ENCODE results near the gene FOXJ1.

The FOXJ1 gene

DNA sequence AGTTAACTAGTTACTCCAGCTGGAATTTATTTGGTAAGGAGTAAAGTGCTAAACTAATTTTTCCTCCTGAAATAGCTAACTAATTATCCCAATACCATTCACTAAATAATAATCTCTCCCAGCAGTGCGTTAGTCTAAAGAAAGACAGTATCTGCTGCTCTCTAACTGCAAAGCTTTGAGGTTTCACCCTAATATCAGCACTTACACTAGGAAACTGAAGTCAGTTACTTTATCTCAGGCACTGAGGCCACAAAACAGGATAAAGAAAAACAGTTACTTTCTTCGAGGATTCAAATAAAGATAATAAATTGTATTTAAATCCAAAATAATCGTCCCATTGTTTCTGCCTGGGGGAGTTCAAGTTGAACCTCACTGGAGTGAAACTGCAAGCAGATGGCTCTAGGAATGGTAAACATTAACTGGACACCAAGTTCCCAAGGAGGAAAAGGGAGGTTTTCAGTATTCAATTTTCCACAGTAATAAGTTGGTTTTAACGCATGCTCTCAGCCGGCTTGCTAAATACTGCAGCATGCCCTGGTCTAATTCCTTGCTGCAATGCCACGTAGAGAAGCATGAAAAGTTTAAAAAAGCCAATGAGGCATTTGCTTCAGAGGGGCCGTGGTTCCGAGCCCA lies 20.0 kb upstream of the FOXJ1 start:
- DNase-seq (ENCODE audit: low spot score): no peak

DNA sequence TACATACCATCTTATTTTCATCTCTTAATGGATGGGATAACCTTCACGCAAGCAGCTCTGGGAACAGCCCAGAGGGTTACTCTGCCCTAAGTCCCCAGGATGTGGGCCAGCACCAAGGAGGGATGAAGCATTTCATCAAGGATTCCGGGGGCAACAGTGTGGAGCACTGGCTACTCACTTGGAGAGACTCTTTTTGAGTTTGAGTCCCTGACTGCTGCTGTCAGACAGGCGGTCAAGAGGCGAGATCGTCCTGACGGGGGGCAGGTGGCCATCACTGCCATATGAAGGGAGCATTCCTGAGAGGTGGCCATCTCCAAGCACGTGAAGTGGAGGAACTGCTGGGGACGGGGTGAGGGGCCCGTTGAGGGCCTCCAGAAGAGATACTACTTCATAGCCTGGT lies 18.1 kb upstream of the FOXJ1 start:
- DNase-seq (ENCODE audit: low spot score): no peak

DNA sequence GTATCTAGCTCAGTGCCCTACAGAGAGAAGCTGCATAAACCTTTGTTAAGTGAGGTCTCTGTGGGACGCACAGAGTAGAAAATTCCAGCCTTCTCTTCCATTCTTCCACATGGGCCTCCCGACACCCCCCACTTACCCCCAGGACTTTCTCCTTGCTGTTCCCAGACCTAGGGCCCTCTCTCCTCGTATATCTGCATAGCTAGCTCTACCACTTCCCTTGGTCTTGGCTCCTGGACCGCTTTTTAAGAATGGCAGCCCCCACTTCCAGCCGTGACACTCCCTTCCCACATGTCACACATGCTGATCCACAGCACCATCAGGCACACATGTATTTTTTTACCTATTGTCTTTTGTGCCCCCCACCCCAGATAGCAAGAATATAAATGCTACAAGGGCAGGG lies 16.7 kb upstream of the FOXJ1 start:
- no peak for DNase-seq (ENCODE audit: low spot score)

DNA sequence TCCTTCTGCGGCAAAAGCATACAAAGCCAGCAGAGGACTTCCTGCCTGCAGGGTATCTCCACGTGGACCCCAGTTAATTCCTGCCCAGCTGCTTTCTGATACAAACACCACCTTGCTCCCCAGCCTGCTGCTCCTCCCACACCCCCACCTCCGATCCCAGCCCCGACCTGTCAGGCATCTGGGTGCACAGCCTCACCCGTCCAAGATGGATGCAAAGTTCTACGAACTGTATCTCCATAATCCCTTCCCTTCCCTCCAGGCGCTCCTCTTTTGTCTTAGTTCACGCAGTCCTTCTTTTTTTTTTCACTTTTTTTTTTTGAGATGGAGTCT lies 15.6 kb upstream of the FOXJ1 start:
- DNase-seq (ENCODE audit: low spot score): no peak

DNA sequence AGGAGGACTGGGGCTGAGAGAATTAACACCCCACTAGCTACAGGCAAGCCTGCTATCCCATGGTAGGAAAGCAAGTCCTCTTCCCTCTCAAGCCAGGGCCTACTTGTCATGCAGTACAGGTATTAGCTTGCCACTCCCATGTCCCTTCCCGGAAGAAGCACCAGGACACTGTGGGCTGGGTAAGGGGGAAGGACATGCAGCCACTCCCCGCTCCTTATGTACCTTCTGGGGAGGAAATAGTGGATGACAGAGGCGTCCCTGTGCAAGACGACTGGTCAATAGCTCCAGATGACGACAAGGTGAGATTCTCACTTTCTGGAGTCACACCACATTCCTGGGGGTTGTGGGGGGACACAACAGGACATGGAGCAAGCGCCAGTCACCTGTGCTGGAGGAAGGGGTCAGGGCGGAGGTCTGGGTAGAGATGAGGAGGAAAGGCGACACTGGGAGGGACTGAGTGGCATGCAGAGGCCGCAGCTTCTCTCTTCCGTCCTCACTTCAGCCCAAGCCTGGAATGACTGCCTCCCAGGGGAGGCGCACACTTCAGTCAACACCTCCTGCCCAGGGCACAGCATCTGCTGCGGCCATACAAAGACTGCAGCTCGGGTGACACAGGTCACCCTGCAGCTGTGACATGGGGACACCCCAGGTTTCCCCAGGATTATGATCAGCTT lies 15.1 kb upstream of the FOXJ1 start:
- no peak for DNase-seq (ENCODE audit: low spot score)

DNA sequence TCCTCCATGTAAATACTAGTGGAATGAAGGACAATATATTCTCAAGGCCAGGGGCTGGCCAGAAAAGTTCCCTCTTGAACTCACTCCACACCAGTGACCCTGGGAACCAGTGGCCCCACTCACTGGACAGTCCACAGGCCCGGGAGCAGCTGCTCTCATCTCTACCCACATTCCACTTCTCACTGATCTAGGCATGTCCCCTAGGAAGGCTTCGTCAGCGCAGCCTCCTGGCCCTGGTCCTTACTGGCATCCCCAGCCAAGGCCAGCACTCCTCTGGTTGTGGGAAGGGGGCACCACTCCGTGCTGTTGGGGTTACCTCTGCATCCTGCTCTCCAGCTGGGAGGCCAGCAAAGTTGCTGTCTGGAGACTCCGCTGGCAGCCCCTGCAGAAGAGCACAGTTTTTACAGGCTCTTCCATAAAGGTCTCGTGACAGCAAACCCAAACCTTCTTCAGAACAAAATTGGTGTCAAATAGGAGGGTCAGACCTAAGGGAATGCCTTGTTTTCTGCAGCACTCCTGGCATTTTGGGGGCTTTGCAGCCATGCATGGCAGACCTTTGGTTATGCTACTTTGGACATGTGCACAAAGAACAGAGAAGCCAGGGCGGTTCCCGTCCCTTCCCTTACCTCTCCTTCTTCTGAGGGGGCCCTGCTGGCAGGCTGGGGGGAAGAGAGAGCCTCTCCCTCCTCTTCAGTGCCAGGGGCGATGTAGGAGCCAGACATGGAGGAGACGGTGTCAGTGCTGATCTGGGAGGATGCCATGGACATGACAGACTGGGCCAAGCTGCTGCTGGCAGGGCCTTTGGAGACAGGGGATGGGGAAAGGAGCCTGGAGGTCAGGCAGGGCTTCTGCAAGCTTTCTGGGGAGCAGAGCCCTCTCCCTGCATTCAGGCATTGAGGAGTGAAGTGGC lies 14.1 kb upstream of the FOXJ1 start:
- DNase-seq (ENCODE audit: low spot score): peak; percentile 63

DNA sequence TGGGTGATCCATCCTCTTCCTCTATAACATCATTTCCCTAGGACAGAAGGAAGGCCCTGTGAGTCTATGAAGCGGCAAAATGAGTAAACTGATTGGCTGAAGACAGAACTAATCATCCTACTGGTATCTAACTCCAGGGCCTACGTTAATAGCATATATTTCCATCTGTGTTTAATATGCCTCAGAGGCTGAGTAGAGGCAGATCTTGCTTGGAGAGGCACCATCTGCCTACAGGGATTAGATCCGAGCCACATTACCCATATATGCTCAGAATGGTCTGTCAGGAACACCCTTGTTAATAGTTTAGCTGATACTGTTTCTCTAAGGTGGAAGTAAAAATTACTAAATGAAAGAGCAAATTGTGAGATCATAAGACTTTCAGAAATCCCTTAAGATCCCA lies 13.2 kb upstream of the FOXJ1 start:
- no peak for DNase-seq (ENCODE audit: low spot score)

DNA sequence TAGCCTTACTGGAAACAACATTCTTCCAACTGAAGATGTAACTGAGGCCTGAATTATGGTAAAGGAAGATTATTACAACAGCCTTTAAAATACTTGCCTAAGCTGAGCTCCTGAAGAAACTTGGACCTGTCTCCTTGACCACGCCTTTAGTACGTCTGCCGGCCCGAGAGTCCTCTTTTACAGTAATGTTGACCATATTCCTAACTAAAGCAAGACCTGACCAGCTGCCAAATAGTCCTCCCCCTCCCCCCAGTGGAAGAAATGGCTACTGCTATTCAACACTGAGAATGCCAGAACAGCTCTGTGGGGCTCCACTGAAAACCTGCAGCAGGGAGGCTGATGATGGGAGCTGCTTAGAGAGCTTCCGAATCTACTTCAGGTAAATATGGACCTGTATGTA lies 12.6 kb upstream of the FOXJ1 start:
- peak; percentile 67 for DNase-seq (ENCODE audit: low spot score)

DNA sequence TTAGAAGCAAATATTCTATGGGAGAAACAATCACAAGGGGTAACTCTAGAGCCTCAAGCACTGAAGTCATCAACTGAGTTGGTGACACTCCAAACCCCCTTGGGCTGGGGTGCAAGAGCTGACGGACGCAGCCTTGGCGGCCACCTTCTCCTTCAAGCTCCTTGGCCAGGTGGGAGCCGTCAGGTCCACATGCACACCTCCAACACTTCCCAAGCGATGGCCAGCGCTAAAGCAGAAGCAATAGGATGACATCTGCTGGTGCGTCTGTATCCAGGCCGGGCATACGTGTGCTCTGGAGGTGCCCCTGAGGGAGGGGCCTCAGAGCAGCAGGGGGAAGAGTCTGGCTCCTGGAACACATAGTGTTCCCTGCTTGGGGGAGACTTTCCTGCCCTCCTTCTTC lies 12.2 kb upstream of the FOXJ1 start:
- DNase-seq (ENCODE audit: low spot score): no peak

DNA sequence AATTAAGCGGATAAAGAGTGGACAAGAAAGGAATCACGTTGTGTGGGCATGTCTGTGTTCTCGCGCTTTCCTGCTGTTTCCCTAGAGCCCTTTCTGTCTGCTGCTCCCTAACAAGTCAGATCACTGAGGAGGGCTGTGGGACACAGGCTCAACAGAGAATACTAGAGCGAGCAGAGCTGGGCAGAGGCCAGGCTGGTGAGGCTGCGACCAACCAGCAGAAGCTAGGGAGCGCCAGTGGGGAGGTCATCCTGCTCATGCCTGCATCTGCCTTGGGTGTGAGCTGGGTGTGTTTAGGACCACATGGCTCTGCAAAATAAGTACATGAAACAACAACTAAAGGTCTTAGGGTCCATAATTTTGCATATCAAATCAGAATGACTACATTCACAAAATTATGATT lies 11.5 kb upstream of the FOXJ1 start:
- DNase-seq (ENCODE audit: low spot score): no peak

DNA sequence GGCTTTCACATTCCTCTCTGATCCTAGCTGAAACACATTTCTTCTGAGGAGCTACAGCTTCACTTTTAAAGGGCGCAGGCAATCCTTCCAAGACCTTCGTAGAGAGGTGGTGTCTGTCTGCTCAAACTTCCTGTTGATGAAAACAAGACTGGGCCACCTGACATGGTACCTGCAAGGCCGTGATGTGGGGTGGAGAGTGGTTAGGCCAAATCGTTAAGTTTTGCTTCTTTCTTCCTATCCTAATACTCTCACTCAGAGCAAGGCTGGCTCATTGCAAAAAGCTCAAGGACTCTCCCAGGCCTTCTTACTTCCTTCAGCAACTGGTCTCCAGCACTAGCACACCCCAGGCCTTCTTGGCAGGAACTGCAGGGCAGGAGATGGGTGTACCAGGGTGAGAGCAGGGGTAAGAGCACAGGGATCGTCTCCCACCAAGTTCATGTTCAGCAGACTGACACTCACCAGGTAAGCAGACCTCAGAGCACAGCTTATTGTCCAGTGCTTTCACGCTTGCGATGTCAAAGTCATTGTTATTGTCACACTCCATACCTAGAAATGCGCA lies 10.9 kb upstream of the FOXJ1 start:
- no peak for DNase-seq (ENCODE audit: low spot score)

DNA sequence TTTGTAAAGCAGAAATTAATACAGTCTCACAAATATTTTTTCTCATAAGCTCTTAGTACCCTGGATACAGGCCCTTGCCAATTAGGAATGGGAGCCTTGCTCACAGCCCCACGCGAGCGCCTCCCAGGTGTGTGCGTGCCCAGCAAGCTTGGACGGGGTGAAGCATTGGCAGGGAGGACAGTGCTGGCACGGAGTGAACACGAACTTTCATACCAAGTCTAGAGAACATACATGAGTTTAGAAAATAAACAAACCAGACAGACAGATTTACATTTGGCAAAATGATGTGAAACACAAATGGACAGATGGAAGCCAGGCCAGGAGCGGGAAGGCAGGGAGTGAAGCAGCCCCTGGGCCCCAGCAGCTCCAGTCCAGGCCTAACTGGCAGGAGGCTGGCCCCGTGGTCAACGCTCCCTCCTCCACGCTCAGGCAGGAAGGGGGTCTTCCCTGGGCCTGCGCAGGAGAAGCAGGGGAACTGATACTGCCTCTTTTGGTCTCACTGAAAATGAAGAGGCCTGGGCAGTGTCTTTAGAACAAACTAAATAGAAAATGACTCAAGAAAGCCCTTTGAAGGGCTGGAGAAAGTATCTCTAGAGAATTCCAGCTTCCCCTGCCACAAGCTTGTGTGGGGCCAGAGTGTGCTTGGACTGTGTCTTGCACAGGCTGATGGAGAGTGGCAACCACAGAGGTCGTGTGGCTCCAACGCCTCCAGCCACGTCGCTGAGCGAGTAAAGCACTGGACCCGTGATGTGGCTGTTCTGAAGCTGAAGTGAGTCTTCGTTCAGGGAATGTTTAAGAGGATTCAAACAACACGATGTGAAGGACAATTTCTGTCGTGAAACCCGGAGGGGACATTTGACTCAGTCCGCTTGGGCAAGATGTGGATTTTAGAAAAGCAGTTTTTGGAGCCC lies 9.9 kb upstream of the FOXJ1 start:
- DNase-seq (ENCODE audit: low spot score): no peak

DNA sequence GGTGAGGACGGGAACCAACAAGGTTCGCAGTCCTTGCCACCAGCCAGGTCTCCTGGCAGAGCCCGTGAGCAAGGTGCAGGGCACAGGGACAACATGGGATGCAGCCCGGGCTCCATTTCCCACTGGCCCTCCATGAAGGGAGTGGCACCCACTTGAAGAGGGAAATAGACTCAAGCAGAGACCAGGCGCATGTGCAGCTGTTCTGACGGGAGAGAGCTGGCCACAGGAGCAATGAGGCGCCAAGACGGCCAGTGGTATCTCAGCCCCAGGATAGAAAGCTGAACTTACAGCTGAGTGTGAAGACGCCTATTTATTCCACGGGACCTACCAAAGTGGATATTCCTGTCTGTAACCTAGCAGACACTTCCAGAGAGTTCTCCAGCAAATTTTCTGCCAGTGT lies 8.2 kb upstream of the FOXJ1 start:
- no peak for DNase-seq (ENCODE audit: low spot score)

DNA sequence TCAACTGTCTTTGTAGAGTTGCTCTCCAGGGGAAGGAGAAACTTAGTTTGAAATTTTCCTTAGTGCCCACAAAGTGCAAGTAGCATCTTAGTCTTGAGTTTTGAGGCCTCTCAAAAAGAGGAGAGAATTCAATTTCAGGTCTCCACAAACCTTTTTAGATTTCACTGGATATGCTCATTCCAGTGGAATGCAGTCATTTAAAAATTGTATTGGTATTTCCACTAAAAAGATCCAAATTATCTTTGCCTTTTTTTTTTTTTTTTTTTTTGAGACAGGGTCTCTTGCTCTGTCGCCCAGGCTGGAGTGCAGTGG lies 6.9 kb upstream of the FOXJ1 start:
- DNase-seq (ENCODE audit: low spot score): no peak

DNA sequence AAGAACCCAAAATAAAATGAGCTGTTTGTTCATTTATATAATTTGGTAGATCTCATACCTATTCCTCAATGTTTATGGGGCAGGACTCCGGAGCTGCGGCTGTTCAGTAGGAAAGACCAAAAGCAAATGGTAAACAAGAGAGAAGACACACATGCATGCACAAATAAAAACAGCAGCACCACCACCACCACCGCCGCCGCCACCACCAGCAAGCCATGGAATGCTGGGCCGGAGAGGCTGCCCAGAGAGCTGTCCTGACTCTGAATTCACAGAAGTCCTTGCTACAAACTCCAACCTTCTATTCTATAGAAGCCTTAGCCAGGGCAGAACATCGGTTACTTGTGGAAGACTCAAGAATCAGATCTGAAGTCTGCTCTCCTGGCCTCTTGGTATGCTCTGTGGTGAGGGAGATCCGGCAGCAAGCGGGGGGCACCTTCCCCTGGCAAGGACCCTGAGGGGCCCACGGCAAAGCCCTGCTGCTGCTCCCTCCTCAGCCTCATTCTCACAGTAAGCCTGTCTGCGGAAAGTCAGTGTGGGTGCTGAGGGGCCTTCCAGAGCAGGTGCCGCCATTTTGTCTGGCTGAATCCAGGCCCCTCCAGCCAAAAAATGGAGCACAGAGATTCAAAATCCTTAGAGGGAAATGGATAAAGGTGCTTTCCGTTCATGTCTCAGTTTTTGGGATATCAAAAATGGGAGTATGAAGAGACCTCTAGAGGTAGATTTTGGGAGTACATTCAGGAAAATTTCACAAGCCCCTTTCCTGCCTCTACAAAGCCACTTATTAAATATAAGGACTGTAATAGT lies 6.4 kb upstream of the FOXJ1 start:
- DNase-seq (ENCODE audit: low spot score): no peak

DNA sequence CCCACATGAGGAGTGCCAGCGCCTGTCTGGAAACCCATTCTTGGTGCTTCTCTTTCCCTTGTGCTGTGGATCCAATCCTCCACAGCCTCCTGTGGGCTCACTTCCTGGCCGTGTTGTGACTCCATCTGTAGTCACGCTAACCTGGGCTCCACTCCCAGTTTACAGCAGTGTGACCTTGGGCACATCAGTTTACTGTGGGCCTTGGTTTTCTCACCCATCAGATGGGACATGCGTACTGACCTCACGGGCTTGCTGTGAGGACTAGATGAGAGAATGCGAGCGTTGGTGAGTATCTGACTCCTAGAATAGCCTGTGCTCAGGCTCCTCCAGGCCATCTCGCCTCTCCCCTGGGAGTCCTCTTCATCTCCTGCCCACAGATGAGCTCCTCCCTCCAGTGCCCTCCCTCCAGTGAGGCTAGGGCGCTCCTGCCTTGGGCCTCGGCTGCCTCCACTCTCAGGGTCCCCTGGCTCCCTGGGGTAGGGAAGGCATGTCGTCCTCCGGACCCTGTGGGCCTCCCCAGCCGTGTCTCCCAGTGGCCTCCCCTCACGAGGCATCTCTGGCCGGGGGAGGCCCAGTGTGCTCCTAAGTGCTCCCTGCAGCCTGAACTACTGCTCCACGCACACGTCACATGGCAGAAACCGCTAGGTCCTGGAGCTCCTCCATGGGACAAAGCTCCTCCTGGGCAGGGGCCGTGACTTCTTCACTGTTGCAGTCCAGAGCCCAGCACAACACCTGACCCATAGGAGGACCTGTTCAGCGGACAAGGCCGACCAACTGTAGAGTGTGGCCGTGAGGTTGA lies 5.2 kb upstream of the FOXJ1 start:
- peak; percentile 55 for DNase-seq (ENCODE audit: low spot score)

DNA sequence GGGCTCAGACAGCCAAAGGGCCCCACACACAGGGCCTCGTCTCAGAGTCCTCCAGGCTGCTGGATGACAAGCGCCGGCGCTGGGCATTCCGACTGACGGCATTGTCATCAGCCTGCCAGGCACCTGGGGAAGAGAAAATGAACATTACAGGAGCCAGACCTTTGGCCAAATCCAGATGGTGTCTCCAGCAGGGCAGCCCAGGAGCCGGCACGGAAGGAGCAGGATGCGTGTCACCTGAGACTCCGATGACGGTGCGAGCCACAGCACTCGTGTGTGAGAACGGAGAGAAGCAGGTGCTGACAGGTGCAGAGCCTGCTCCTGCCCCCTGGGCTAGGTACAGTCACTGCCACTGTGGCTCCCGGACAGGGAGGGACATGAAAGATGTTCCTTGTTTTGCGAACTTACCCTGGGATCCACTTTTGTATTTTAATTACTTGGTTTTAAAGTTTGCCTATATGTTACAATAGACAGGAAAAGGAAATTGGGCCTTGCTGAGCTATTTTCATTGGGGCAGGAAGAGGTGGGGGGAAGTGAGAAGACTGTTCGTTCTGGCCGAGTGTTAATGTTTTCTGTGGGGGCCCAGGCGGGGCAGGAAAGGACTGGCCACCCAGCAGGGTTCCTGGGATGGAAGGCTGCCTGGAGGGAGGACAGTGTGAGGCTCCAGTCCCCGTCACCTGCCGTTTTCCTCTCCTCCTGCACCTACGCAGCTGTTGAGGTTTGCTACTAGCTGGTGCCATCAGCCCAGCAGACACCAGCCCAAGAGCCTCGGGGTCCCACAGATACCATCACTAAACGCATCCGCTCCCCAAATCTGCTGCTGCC lies 4.4 kb upstream of the FOXJ1 start:
- peak; percentile 59 for DNase-seq (ENCODE audit: low spot score)

DNA sequence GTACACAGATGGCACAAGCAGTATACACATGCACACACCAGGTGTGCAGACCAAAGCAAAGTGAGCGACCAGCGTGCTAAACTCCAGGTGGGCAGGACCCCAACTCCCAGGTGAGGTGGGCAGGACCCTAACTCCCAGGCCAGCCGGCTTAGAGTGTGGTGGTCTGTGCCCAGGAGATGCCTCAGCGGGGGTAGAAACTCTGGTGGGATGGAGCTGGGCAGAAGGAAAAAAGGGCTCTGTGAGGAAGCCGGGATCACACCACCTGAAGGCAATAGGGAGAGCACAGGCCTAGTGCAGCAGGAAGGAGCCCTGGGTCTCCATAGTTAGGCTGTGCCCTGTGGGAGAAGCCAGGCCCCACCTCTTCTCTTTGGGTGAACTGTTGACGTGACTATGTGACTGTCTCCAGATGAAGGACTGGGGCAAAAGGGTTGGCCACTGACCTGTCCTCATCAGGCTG lies 1.6 kb upstream of the FOXJ1 start:
- DNase-seq (ENCODE audit: low spot score): no peak

DNA sequence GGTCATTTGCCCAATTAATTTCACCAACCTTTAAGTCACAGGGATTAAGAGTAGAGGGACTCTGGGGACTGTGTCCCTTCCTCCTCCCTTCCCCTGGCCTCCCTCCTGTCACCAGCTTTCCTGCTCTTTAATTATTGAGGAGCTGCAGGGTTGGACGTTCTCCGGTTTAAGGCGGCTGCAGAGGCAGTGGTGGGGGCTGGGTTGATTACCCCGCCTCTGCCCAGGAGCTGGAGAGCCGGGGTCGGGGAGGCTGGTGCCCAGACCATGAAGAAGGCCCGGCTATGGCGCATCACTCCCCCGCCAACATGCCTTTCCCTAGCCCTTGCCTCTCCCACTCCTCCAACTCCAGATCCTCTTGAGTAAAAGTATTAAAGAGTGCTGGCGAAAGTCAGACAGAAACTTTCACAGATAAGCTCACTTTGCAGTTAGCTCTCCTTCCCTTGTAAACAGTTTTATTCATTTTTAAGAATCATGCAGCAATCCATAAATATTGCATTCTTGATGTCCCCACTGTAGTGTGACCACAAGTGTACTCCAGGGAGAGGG lies 1.1 kb upstream of the FOXJ1 start:
- no peak for DNase-seq (ENCODE audit: low spot score)
